Cortex of kidney (tissue), 1 donor: ENCODE data around the gene PTTG1IP.
"Not testable (repeated sequence)": the region's sequence is repeated elsewhere in the genome, so short reads cannot be mapped to it uniquely, and the experiment has no call there.

ENCODE experiments used
- DNase-seq: peaks from one replicate; lab custom pipeline; 2025; lab: John Stamatoyannopoulos, UW

The PTTG1IP gene

DNA sequence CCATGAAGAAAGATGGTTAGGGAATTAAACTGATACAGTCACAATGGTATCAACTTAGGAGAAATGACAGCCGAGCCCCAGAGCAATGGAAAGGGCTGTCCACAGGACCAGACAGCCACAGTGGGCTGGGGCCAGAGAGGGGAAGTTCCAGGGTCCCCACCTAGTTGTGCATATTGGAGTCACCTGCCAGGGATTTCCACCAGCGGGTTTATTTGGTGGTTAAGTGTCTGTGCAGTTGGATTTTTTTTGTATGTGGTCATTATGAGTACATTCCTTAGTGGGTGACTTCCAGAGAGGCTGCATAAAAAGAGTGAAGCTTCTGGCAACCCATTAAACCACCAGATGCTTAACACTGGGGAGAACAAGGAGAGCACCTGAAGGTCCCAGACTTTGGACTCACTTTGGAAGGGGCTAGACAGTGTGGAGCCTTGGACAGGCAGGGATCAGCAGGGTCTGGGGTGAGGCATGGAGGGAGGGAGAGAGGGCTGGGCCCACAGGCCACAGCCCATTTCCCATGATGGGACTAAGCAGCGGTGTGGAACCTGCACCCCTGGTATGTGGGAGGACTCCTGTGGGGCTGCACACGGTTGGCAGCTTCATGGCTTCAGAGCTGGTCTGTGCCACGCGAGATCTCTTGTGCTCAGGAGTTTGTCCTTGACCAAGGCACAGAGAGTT is 7.8 kb upstream of the PTTG1IP start:
- DNase-seq, result no peak

DNA sequence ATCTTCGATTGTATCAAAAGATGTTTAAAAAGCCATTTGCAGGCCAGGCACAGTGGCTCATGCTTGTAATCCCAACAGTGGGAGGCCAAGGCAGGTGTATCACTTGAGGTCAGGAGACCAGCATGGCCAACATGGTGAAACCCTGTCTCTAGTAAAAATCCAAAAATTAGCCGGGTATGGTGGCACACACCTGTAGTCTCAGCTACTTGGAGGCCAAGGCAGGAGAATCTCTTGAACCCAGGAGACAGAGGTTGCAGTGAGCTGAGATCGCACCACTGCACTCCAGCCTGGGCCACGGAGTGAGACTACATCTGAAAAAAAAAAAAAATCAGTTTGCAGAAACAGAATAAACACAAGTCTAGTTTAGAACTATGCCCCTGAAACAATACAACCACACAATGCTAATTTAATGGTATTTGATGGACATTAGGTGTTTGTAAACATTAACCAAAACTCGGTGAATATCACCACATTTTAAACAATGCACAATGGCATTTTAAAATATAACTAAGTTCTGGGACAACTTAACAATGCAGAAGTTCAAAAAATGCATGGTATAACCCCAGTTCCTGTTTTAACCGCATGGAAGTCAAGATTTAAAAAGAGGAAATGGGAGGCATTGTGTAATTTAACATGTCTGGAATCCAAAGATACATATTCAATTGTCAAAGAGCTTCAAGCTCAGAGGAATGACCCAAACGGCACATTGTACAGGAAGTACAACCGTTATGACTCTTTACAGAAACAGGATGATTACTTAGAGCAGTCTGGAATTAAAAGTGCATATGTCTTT is 7.1 kb upstream of the PTTG1IP start:
- DNase-seq, result no peak

DNA sequence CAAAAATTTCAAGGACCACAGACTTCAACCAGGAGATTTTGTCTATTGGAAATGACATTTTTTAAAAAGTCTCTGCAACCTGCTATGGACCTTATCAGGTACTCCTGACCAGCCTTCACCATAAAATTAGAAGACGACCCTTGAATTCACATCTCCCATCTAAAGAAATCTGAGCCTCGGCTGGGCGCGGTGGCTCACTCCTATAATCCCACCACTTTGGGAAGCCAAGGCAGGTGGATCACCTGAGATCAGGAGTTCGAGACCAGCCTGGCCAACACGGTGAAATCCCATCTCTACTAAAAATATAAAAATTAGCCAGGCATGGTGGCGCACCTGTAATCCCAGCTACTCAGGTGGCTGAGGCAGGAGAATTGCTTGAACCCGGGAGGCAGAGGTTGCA is 5.7 kb upstream of the PTTG1IP start:
- not testable (repeated sequence) for DNase-seq

DNA sequence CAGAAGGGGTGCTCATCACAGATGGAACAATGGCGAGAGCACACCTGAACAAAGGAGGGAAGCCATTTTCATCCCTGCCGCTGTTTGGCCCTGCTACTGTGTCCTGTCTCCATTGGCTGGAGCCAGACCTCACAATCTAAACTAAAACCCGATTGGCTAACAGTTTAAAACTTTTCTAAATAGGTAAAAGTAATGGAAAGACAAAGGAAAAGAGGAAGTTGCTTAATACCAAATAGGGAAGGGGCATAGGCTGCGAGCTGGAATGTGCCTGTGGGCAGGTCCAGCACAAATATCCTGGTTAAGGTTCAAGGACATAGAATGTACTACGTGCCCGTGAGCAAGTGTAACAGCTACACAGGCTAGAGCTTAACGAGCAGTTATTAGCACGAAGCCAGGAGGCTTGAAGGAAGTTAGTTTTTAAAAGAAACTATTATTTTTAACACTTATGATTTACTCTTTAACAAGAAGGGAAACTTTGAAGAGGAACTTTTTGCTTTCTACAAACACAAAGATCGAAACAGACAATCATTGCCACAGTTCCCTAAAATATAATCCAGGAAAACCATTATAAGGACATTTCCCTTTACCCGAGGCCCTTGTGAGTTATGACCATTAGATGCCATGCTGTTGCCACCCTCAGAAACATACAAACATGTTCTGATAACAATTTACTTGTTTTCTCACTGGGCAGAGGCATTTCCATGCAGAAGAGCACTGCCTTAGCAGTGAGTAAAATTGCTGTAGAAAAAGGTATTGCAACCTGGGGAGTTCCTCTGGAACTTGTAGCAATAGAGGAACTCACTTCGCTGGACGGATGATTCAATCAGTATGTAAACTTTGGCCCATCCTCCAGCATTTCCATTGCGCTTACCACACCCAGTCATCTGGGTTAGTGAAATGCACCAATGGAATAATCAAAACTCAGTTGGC is 4.8 kb upstream of the PTTG1IP start:
- no peak for DNase-seq

DNA sequence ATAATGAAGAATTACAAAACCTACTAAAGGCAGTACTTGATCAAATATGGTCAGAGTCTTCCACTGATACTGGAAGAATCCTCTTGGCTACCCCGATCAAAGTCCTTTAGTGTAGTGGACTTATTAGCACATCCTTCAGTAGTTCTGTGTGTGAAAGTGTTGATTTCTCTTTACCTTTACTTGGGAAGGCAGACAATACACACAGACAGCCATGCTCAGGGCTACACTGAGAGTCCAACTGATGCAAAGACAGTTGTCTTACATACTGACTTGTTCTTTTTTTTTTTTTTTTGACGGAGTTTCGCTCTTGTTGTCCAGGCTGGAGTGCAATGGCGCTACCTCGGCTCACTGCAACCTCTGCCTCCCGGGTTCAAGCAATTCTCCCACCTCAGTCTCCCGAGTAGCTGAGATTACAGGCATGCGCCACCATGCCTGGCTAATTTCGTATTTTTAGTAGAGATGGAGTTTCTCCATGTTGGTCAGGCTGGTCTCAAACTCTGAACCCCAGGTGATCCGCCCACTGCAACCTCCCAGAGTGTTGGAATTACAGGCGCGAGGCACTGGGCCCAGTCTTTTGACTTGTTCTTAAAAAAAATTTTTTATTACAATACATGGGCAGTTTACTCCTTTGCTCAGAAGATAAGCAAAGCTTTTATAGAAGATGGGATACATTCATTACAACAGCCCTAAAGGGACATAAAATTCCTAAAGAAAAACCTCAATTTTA is 3.5 kb upstream of the PTTG1IP start:
- DNase-seq, result no peak

DNA sequence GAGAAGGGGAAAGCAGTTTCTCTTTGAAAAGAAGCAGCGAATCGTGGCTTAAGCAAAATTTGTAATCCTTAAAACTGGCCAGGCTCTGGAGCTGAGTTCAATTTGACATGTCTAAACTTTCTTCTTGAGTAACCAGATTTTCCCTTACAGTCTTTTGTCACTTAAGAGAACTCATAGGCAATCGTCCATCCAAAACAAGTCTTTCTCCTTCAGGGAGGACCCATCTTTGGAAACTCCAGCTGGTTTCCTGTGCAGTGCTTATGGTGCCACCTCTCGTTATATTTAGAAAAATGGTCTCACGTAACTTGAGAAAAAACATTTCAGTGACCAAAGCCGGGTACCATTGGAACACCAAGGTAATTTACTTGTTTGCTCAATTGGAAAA is 1.8 kb upstream of the PTTG1IP start:
- DNase-seq, result no peak

DNA sequence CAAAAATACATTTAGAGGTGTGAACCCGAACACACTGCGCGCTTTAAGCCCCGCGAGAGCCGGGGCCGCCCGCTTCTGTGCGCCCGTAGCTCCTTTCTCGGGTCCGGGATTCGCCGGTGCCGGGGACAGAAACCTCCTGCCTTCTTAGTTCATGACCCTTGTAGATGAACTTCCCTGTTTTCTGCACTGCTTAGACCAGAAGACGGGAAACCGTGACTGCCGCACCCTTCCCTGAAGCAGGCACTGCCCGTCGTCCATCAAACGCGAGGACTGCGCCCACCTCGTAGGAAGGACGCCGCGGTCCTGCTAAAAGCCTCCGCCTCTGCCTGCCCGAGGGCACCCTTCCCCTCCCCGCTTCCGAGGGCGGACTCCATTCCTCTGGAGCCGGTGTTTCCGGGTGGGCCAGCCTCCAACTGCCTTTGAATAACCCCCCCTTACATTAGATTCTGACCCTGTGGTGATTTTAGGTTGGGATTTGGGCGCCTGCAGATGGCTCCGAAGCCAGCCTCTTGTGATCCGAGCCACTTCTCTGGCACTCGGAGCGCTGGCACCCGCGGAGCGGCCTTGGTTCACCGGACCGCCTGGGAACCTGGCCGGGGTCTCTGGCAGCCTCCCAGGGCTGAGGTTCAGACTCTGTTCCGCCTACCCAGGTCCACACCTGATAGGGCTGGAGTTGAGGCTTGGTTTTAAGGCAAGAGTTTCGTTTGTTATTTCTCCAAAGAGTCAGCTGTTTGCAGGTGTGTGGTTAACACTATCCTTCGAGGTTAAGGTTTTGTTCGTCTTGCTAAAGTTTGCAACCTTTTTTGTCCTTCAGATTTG is 1.2 kb upstream of the PTTG1IP start:
- DNase-seq, result no peak

DNA sequence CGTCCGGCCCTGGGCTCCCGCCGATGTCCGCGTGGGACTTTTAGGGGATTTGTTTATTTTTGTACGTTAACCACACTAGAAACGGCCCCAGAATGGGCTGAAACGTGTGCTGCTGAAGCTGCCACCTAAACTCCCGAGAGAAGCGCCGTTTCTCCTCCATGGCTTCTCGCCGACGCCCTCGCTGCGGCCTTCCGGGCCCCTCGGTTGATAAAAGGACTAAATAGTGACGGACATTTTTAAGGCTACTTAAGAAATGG is 678 bp upstream of the PTTG1IP start:
- DNase-seq, result no peak

DNA sequence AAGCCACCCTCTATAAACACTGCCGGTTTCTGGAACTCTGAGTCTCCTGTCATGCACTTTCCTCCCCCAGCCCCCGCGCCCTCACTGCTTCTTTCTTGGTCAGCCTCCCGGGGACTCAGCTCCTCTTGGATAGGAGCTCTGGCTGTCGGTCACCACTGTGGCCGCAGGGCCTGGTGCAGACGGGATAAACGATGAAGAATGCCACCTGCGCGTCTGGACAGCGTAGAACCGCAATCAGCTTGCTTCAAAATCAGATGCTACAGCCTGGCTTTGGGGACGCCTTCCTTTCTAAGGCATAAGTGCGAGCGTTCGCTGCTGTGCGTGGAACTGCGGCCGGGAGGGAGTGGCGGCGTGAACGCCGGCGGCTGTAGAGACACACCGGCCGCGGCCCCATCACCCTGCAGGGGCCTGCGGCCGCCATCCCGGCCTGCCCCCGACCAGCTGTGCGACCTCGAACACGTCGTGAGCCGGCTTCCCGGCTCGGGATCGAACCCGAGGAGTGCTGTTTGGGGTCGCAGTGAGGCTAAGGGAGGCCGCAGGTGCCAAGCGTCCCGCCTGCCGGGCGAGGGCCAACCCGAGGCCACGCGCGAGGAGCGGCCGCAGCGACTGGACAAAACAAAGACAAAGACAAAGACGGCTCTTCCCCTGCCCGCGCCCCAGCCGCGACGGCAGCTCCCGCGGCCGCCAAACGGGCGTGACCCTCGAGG is 688 bp downstream of the PTTG1IP start:
- DNase-seq, result no peak

DNA sequence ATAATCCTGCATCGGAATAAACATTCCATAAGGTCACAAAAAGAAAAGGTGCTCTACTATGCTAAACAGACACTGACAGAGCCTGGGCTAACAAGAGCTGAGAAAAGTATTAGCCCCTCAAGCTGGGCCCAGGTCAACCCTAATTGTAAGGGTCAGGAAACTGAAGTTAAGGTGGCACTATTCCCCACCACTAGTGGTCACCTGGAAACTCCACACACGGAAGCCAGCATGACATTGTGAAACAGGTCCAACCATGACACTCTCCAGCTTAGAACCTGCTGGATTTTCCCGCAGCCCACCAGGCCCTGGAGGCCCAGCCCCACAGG is 1.2 kb downstream of the PTTG1IP start:
- DNase-seq, result no peak

DNA sequence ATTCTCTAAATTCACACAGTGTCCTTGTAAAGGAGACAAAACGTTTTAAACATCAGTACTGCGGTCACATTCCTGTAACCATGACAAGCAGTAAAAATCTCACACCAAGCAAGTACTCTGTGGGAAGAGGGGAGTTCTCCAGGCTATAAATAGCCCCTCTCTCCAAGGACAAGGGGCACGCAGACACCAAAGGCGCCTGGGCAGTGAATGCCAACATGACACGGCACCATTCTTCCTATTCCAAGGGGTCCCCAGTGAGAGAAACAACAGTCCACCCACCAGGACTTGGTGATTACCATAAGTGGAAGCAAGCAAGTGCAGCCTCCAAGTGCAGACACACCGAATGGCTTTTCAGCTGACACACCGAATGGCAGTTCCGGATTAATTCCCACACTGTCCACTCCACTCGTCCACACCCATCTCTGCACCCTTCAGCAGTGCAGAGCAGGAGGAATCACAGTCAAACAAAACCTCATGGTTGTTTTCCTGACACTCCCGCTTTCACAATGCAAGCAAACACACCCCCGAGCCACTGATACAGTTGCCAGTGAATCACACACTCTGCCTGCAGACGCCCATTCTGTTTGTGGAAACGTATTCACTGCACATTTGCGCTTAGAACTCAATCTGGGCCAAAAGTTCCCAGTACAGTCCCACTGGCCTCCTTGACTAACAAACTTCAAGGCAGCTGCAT is 1.8 kb downstream of the PTTG1IP start:
- DNase-seq, result no peak

DNA sequence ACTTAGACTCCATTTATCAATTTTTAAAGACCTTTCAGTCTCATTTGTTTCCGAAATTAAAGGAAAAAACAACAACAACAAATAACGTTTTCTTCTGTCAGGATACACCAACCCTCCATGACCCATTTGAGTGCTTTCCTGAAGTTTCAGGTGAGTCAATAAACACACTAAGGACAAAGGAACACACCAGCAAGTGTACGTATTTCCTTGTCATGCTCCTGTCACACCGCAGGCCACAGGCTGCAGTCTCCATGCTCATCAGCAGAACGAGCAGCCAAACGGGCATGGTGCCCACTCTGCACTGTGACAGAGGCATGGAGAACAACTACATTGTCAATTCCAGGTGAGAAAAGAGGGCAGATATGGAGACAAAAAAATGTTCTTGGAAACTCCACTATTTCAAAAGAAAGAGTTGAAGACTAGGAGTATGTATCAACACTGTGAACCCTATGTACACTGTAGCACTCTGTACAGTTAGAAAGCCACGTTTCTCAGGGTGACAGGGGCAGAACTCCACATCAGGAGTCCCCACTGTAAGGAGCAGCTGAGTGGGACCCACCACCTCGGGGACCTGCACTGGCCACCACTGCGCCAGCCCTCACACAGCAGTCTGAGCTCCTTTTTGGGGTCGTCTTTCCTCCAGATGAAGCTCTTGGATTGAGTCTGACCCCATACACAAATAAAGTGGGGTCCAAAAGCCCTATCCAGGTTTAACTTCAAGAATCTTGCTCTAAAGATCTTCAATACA is 2.6 kb downstream of the PTTG1IP start:
- DNase-seq, result no peak

DNA sequence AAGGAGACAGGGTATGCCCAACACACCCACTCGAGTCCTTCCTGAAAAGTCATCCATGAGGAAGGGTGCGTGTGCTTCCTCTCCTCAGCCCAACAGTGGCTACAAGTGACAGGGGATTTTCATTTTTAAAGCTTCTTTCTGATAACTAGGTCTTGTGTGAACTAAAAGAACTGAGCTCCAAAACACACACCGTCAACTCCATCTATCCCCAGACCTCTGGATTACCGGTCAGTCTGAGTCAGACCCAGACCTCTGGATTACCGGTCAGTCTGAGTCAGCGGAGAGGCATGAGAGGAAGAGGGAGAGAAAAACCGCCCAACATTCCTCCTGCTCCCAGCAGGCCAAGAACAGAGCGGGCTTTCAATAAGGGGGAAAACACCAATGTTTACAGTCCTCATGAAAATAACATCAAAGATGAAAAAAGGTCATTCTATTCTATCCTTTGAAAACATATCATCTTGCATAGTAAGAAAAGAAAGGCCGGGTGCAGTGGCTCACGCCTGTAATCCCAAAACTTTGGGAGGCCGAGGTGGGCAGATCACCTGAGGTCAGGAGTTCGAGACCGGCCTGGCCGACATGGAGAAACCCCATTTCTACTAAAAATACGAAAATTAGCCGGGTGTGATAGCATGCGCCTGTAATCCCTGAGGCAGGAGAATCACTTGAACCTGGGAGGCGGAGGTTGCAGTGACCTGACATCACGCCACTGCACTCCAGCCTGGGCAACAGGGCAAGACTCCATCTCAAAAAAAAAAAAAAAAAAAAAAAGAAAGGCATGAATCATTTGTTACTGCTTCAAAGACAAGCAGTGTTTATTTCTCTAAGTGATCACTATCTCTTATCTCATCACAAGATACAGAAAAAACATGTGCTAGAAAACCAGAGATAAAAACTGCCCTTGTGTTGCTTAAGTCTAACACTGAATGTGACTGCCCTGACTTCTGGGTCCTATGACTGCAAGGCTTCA is 3.4 kb downstream of the PTTG1IP start:
- DNase-seq, result no peak

DNA sequence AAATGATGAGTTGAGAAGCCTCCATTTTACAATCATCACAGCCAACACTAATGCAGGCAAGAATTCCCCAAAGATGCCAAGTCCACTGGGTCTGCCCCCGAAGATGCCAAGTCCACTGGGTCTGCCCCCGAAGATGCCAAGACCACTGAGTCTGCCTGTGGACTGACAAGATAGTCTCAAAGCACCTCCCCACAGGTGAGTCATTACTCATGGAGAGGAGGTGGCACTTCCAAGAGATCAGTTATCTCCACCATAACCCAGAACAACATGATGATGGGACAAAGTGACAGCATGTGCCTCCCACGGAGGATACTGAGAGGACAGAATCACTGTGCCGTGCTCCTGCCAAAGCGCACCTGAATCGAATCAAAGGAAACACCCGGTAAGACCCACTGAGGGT is 4.8 kb downstream of the PTTG1IP start:
- DNase-seq, result no peak

DNA sequence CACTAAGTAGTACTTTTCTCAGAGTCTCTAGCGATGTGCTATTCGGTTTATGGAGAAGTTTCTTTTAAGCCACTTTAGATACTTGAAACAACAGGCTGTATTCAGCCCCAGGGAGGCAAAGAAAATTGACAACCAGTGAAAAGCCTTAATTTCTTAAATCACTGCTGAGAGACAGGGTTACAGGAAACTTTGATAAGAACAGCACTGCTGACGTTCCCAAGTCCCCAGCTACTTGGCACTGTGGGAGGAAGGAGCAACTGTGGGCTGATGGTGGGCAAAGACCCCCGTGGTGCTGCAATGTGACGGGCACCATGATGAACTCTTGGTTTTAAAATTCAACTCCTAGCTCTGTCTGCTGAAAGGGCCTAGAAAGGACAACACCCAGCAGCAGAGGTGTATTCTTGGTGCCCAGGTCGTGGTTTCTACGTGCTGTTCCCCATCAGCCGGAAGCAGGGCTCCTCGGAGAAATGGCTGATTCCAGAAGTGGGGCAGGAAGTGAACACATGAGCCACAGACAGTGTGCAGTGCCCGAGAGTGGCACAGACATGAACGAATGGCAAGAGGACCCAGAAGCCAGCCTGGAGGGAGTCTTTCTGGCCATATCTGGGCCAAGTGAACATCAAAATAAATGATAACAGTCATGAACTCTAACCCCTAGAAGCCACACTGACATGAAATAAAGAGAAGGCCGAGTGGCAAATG is 5.3 kb downstream of the PTTG1IP start:
- DNase-seq, result no peak

DNA sequence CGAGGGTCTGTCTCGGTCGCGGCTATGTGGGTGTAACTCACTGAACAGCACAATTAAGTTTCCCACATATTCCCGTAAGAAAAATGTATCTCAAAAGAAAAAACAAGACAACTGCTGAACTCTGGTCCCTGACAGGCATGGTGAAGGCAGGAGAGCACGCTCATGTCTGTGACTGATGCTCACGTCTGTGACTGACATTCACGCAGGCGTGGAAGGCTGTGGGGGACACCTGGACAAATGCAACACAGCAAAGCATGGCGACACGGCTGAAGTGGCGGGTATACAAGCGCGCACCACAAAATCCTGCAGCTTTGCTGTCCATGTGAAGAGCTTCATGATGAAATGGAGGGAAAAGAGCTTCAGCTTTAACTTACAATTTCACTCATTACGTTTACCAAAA is 6.0 kb downstream of the PTTG1IP start:
- DNase-seq, result no peak

DNA sequence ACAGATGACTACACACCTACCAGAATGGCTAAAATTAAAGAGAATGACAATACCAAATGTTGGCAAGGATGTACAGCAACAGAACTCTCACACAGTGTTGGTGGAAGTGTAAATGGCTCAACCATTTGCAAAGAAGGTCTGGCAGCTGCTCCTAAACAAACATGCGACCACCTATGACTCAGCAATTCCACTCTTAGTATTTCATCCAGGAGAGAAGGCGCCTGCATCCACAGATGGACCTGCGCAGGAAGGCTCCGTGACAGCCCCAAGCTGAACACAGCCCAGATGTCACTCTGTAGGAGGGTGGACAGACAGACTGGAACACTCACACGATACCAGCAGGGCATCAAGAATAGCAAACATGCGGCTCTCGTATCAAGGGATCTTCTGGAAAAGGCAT is 6.7 kb downstream of the PTTG1IP start:
- DNase-seq, result no peak
